ENCODE results near the gene MITF.

Gene MITF

DNA sequence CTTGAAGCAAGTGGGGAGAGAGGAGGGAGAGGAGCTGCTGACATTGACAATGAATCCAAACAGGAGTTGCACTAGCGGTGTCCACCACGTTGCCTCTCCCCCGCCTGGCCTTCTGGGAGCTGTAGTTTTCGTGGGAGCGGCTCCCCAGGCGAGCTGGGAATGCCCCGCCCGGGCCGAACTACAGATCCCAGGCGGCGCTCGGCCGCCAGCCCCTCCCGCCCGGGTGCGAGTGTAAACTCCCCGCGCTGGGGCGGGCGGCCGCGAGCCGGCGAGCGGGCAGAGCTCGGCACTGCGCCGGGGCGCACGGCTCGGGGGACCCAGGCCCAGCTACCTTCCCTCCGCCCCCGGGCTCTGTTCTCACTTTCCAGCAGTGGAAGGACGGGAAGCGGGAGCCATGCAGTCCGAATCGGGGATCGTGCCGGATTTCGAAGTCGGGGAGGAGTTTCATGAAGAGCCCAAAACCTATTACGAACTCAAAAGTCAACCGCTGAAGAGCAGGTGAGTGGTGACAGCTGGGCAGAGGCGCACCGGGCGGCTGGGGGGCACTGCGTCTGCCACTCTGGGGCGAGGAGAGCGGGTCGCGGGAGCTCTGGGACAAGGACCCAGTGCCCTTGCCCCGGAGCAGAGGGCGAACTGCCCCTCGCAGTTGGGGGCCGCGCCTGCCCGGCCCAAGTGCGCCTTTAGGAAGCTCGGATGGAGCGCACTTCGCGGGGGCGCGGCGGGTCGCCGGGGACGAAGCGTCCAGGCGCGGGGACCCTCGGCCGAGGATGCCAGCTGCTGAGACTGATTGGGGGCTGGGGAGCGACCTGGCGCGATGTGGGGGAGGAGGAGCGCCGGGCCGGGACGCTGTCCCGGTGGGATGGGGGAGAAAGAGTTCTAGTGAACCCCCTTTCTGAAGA, at the start of gene MITF:
Gene MITF, plus strand, starts transcription at position 261 of the 899 bp plus-strand sequence. Its CDS starts 134 bp downstream, at position 395.
- DNase-seq (ENCODE audit: low read depth) = no peak

GRCh38 chr3:69691860-69692259, 47.4 kb upstream of the MITF start:
- DNase-seq (ENCODE audit: low read depth) = no peak

GRCh38 chr3:69692761-69693160, 46.5 kb upstream of the MITF start:
- no peak for DNase-seq (ENCODE audit: low read depth)

DNA sequence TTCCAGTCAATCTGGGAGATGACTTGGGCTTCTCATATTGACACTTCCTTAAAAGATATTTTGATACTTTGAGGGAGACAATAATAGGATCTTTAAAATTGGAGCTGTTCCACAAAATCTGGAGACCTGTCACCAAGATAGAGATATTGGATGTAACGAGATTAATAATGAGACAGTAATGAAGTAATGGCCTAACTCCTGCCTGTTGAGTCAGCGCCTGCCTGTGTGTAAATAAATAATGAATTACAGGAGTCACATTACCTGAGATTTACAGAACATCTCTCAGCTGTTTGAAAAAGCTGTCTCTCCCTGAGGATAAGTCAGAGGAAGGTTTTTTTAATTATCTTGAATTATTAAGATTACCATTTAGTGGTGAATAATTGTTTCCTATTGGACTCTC, 43.8 kb upstream of the MITF start:
- no peak for DNase-seq (ENCODE audit: low read depth)

GRCh38 chr3:69695933-69696332, 43.3 kb upstream of the MITF start:
- no peak for DNase-seq (ENCODE audit: low read depth)

DNA sequence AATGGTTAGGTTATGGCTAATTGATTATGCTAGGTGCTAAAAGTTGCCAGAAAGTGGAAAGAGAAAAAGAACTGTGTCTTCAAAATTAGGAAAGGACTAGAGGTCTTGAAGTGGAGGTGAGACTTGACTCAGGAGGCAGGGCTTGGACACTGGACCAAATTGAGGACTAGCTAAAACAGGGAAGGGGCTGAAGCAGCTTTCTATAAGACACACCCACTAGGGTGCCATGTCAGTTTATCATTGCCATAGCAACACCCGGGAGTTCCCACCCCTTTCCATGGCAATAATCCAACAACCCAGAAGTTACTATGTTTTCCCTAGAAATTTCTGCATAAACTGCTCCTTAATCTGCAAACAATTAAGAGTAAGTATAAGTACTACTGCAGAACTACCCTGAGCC, 42.9 kb upstream of the MITF start:
- no peak for DNase-seq (ENCODE audit: low read depth)

GRCh38 chr3:69697381-69697780, 41.9 kb upstream of the MITF start:
- DNase-seq (ENCODE audit: low read depth) = no peak

- DNase-seq (ENCODE audit: low read depth) = no peak
These were observed 40.5 kb upstream of the MITF start for GRCh38 chr3:69698728-69699127.

- no peak for DNase-seq (ENCODE audit: low read depth)
These were observed 40.1 kb upstream of the MITF start for GRCh38 chr3:69699183-69699582.

DNA sequence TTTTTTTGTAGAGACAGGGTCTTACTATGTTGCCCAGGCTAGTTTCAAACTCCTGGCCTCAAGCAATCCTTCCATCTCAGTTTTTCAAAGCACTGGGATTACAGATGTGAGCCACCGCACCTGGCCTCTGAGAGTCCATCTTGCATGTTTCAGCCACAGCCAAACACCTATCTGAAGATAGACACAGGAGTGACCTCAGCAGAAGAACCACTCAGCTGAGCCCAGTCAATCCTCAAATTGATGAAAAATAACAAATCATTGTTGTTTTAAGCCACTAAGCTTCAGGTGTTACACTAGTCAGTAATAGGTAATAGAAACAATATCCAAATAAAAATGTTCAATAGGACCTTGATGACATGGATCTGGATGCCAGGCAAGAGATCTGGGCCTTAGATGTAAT, 38.3 kb upstream of the MITF start:
- no peak for DNase-seq (ENCODE audit: low read depth)

DNA sequence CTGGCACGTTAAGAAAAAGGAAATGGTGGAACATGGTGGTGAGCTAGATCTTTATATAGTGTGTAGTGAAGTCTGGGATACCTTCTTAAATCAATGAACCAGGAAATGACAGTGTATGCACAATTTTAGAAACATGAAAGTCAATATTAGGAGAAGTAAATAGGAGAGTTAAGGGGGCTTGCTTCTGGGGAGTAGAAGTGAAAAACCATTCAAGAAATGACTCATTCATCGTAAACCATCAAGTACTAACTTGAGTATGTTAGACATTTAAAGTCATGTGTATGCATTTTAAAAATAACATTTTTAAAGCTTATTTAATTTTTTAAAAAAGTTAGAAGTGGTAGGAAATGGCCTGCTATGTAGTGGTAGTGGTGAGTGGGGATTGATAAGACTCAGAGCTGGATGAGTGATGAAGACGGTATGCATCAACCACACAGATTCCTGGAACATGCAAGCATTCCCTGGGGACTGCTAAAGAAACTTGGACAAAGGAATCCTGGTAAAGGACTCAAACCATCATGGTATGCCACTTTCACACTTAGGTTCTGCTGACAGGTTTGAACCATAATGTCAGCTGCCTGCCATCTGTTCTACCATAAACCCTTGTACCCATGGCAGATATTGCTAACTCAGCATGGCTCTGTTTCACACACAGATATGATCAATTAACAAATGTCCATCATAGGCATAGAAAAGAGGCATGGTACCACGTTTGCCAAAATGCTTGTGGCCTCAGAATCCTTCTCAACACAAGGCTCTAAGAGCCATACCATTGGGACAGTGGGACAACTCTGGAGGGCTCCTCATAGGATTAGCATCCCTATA, 28.9 kb upstream of the MITF start:
- no peak for DNase-seq (ENCODE audit: low read depth)

GRCh38 chr3:69712269-69712668, 27.0 kb upstream of the MITF start:
- DNase-seq (ENCODE audit: low read depth) = no peak

GRCh38 chr3:69712933-69713332, 26.3 kb upstream of the MITF start:
- no peak for DNase-seq (ENCODE audit: low read depth)

- no peak for DNase-seq (ENCODE audit: low read depth)
These were observed 24.1 kb upstream of the MITF start for GRCh38 chr3:69715204-69715603.

DNA sequence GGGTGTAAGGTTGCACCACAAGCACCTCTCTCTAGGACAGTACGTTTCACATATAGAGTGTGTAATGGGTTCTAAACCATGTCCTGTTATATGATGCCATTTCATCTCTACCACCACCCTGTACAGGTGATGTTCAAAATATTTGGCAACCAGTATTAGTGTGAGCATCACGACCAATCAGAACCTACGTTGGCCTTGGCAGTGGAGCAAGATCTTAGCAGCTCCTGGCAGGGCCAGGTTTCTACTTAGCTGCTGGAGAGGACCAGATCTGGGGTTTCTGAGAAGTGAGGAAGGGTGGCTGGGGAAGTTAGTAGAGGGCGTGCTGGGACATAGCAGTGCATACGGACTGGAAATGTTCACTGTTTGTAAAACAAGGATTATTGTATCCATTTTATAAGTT, 23.1 kb upstream of the MITF start:
- no peak for DNase-seq (ENCODE audit: low read depth)

DNA sequence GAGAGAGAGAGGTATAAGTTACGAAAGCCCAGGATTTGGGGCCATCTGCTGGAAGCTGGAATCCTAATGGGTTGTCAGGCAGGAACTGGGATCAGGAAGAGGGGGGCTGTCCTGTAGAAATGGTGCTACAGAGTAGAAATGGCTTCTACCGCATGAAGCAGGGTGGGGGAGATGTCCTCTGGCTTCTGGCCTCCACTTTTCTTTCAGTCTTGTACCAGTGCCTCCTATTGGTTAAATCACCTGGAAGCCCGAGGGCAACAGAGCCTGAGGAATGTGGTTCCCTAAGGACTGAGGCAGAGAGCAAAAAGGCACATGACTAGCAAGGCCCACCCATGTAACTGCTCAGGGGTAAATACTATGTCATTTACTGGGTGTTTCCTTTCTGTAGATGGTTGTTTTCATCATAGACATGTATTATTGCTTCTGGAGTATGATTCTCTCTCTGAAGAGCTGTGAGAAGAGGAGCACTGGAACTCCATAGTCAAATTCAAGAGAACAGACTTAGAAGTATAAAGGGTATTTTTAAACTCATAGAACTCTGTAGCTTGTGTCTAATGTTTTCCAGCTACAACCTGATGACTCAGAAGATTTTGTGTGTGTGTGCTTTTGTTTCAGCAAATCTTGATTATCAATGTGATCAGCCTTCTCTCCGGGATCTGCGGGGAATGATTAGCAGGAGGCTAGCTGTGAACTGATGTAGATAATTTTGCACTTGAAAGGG, 20.2 kb upstream of the MITF start:
- DNase-seq (ENCODE audit: low read depth) = no peak

DNA sequence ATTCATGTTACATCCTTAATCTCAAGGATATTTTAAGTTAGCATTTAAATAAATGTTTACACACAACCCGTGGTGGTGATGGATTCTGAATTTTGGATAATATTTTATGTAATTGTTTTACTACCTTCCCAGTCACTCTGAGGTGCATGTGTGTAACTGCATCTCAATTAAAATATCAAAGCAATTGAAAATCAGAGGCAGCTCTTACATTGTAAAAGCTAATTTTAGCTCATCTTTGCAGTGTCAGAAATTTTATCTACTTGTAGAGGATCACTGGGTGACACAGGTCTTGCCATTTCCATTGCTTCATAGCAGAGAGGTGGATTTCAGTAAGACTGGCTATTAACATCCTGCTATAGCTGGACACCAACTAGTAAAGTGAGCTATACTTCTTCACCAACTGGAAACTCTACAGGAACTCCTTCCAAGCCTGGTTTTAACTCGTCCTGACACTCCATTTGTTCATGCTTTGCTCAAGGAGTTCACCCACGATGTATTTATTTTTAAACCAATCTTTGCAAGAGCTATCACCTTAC, 19.6 kb upstream of the MITF start:
- DNase-seq (ENCODE audit: low read depth) = no peak

GRCh38 chr3:69720824-69721223, 18.4 kb upstream of the MITF start:
- DNase-seq (ENCODE audit: low read depth) = no peak

DNA sequence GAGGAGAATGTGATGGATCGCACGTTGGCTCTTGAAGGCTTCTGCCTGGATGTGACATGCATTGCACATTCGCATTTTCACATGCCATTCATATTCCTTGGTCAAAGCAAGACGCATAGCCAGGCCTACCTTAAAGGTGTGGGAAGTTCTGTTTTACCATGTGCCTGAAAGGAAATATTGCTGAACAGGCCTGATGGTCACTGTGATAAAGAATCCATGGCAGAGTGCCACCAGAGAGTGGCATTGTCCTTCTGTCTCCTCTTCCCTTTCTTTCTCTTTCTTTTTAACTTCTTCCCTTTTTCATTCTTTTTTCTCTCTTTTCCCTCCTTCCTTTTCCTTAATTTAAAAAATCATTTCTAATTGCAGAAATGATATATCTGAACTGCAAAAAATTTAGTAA, 15.9 kb upstream of the MITF start:
- no peak for DNase-seq (ENCODE audit: low read depth)

DNA sequence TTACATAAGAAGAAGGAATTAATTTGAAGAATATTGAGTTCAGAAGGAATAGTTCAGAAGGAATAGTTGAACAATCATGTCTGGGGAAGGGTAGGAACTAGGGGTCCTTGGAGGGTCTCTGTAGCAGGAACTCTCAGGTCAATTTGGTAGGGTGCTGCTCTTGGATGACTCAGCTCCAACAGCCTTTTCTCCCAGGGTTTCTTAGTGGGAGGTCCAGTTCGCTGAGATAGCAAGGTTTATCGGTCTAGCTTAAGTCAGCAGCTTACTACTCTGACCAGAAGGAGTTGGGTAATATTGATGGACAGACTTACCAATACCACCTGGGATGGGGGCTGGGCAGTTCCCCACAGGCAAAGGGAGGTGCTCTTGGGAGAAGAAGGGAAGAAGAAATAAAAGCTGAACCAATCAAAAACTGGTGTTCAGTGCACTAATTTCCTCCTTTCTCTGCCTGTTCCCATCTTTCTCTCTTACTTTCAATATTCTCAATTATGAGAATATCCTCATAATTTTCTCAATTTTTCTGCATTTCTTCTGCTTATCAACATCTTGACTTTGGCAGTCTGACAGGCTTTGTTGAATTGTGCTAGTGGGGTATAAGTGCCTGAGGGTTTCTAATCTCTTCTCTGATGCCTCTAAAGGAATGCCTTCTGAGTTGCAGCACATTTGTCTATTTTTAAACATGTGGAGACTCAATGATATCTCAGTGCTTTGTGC, 14.4 kb upstream of the MITF start:
- no peak for DNase-seq (ENCODE audit: low read depth)

DNA sequence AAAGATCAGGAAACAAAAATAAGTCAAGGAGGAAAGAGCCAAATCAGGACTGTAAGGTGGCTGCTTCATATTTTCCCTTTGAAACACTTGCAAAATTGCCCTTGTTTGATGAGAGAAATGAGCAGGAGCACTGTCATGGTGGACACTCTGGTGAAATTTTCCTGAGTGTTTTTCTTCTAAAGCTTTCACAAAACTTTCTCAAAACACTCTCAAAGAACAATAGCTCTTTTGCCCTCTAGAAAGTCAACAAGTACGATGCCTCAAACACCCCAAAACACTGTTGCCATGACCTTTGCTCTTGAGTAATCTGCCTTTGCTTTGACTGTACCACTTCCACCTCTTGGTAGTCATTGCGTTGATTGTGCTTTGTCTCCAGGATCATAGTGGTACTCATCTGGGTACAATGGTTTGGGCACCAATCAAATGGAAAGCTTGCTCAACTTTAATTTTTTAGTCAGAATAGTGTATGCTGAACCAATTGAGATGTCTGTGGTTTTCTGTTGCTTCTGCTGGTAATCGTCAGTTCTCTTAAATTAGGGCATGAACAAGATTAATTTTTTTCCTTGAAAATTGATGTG, 13.2 kb upstream of the MITF start:
- DNase-seq (ENCODE audit: low read depth) = no peak
